ENCODE measurements around the gene RAMP3.

Gene RAMP3

DNA sequence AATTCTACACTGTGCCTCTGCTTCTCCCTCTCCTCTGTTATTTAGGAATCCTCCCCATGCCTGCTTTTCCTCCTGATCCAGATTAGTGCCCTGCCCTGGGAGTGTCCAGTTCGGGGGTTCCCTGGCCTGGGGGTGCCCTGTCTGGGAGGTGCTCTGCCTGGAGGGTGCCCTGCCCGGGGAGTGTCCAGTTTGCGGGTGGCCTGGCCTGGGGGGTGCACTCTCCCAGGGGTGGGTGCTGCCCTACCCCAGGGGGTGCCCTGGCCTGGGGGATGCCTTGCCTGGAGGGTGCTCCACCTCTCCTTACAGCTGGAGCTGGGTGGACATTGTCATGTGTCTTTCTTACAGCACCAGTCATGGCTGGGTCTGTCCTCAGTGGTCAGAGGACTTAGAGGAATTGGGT, 20.2 kb downstream of the RAMP3 start:
- DNase-seq (ENCODE audit: low read depth) = no peak
- no peak overlapping the region for H3K4me3 ChIP-seq (ENCODE audit: low read length)
- TF ChIP-seq, protein P1, sequence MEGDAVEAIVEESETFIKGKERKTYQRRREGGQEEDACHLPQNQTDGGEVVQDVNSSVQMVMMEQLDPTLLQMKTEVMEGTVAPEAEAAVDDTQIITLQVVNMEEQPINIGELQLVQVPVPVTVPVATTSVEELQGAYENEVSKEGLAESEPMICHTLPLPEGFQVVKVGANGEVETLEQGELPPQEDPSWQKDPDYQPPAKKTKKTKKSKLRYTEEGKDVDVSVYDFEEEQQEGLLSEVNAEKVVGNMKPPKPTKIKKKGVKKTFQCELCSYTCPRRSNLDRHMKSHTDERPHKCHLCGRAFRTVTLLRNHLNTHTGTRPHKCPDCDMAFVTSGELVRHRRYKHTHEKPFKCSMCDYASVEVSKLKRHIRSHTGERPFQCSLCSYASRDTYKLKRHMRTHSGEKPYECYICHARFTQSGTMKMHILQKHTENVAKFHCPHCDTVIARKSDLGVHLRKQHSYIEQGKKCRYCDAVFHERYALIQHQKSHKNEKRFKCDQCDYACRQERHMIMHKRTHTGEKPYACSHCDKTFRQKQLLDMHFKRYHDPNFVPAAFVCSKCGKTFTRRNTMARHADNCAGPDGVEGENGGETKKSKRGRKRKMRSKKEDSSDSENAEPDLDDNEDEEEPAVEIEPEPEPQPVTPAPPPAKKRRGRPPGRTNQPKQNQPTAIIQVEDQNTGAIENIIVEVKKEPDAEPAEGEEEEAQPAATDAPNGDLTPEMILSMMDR (IDR thresholded peaks at IDR 0.05; ENCODE audit: insufficient read depth, low read depth, low read length, missing control alignments) = no peak

DNA sequence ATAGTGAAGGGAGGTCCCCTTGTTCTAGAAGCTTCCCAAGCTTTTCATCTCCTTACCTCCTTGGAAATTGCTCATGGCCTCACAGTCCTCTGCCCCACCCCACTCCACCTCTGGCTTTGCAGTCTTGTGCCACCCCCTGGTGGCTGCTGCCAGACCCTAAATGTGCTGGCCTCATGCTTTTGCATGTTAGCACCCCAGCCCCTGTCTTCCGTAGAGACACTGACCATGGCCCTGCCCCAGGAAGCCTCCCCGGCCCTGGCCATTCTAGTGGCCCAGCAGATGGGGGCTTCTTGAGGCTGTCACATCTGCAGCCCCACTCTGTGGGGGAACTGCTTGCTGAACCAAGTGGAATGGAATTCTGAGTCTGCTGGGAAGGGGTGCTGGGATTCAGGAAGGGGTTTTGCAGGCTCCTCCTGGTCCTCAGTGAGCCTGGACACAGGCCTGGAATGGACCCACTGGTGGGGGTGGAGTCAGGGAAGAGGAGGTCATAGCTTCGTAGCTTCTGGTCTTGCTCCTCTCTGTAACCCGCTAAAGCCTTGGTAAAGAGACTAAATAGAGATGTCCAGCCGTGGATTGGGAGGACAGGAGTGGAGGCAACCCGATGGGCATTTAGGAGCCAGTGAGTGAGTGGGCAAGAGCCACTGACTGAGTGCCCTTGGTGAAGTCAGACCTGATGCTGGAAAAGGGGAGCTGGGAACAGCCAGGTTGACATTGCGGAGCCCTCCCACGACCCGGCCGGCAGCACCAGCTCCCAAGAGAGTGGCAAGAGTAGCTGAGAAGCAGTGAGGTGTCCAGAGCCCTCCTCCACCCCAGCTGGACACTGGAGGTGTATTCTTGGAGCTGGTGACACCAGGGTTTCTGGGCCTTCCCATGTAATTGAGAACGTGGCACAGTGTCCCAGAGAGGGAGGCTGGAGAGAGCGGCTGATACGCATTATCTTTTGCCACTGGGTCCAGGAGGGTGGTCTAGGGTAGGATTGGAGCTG, 20.9 kb downstream of the RAMP3 start:
- DNase-seq (ENCODE audit: low read depth) = no peak
- TF ChIP-seq, protein P1 (IDR thresholded peaks at IDR 0.05; ENCODE audit: insufficient read depth, low read depth, low read length, missing control alignments) = no peak

DNA sequence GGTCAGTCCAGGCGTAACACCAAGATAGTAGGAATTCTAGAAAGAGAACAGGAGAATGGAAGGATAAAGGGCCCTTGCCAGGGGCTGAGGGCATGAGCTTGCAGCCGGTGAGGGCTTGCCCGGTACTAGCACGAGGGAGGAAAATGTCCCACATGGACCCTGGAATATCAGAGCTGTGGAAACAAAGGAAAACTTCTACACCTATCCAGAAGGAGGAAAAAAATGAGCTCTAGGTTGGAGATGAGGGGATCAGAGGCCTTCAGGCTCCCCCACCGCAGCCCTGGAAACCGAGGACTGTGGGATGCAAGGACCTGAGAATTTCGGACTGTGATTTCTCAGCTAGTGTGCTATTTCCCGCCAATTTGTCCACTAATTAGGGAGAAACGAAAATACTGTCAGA, 22.1 kb downstream of the RAMP3 start:
- no peak for DNase-seq (ENCODE audit: low read depth)
- TF ChIP-seq, protein P1 (IDR thresholded peaks at IDR 0.05; ENCODE audit: insufficient read depth, low read depth, low read length, missing control alignments) = no peak
- no peak overlapping the region for H3K4me3 ChIP-seq (ENCODE audit: low read length)

More for the DNA sequence above, 20.9 kb downstream of the RAMP3 start:
- H3K4me3 ChIP-seq (ENCODE audit: low read length) = no peak overlapping the region

DNA sequence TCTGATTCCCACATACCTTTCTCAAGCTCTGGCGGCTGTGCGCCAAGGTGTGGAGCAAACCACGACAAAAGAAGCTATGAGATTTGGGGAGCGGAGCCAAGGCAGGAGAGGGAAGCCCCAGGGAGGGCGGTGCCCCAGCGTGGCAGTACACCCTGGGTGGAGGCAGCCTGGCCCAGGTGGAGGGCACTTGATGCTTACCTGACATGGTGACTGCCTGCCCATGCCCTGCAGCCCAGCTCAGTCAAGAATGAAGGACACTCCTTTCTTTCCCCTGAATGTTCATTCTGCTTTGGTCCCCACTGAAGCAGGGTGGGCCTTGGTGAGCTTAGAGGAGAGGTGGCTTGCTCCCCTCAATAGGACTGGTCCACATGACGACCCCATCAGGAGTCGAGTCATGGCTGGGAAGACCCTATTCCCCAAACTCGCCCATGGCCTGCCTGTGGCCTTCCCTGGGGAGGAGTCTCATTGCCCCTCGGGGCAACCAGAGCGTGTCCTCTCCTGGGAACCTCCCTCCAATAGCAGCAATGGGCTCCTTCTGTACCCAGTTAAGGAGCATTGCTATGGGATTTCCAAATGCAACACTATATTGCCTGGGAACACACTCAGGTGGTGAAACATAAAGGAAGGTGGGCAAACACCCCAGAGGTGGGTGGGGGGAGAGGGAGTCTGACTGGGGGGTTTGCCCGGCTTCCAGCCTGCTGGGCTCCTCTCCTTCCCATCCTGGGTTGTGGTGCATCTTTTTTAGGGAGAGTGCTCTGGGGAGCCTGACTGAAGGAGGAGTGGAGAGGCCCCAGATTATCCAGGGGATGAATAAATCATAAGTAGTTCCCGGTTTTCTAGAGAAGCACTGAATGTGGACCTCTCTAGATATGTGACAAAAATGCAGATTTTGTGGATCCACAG, 22.7 kb downstream of the RAMP3 start:
- H3K4me3 ChIP-seq (ENCODE audit: low read length) = no peak overlapping the region
- DNase-seq (ENCODE audit: low read depth) = no peak
- TF ChIP-seq, protein P1 (IDR thresholded peaks at IDR 0.05; ENCODE audit: insufficient read depth, low read depth, low read length, missing control alignments) = no peak

DNA sequence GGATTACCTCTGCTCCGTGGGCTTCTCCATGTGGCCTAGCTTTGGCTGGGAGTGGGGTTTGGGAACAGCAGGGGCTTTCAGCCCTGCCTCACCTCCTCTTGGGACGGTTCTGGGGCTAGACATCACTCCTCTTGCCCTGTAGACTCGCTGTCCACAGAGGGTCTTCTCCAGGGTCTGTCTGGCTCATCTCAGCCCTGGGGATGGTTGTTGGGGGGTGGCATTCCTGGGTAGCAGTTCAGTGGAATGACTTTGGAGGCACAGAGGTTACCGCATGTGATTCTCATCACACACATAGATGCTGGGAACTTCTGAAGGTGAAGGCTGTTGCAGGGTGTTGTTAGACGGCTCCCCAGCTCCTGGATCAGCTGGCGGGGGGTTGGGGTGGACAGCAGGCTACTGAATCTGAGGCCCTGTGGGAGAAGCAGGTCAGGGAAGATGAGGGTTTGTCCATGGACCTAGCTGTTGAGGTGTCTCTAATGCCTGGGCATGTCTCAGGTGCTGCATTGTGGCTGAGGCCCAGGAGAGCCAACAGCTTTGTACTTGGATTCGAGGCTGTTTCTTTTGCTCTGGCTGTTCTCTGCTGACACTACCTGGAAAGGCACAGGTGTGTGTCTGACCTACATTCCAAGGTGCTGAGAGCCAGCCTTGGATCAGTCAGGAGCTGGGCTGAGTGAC, 23.8 kb downstream of the RAMP3 start:
- DNase-seq (ENCODE audit: low read depth) = no peak
- H3K4me3 ChIP-seq (ENCODE audit: low read length) = no peak overlapping the region
- TF ChIP-seq, protein P1 (IDR thresholded peaks at IDR 0.05; ENCODE audit: insufficient read depth, low read depth, low read length, missing control alignments) = no peak

DNA sequence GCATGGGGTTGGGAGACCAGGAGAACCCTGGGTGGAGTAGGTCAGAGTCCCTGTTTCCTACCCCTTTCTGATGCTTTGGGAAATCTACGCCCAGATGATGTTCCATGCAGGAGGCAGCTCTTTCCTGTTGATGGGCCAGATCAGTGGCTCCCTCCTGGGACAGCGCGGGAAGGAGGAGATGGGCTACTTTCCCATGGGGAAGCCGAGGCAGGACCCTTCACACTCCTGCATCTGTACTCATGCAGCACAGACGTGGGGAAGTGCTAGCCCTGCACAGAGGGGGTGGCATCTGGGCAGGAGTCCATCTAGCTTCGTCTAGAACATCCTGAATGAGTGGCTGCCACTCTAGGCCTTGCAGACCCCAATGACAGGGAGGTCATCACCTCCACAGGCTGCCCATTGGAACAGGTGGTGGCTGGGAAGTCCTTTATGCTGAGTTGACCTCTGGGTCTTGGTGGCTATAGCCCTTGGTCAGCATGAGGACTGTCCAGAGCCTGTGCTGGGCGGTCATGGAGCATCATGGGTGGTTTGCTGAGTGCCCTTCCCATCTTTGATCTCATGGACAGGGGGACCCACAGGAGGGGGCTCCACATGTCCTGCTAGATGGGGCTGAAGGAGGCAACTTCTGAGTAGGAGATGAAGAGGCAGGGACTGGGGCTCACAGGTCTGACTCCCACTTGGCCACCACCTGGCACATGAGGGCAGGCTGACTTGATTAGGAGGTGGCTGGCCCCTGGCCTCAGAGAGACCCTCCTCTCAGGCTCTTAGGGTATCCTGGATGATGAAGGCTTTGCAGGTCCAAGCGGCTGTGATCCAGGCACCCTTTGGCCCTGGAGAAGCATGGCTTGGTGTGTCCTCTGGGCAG, 24.6 kb downstream of the RAMP3 start:
- H3K4me3 ChIP-seq (ENCODE audit: low read length) = no peak overlapping the region
- DNase-seq (ENCODE audit: low read depth) = no peak
- TF ChIP-seq, protein P1 (IDR thresholded peaks at IDR 0.05; ENCODE audit: insufficient read depth, low read depth, low read length, missing control alignments) = no peak

Measured in epithelial cell of esophagus (primary cell).